IMR-90 (cell line): ENCODE data around the gene CLDN19. TPM values are rescaled to one million over a fixed set of nuclear protein-coding genes. Genes with fewer than 3 reads are reported as not detected.

Experiments used
- ATAC-seq: fragments of 200-7000 bp; cut with Tn5 transposase; 2 replicates; pipeline ENCODE4 v1.9.1; 2020; ENCODE audit warnings: low read depth, mild to moderate bottlenecking, moderate library complexity
- BruUV-seq: library from RNA; stranded (reverse); fragments of 400-500 nt; replicated peaks from 2 replicates; lab custom pipeline; 2021; lab: Mats Ljungman, UMichigan
- CTCF ChIA-PET: fragments of 300-600 bp; formaldehyde crosslinking; extraction: SDS; loops from one replicate; lab custom pipeline; 2021; ENCODE audit warnings: antibody characterized with exemption; lab: Yijun Ruan, JAX
- POLR2A ChIA-PET: fragments of 300-600 bp; sonication (Branson Sonifier 250); formaldehyde crosslinking; loops from one replicate; lab custom pipeline; 2022; ENCODE audit warnings: antibody characterized with exemption; ENCODE audit not compliant: unreplicated experiment; lab: Charles Lee
- DNase-seq: peaks from one replicate; pipeline ENCODE4 v3.0.0; 2013
- H2AFZ ChIP-seq: replicated peaks from 2 replicates; pipeline ENCODE3; 2013; ENCODE audit warnings: low read length, mild to moderate bottlenecking; ENCODE audit not compliant: poor library complexity
- H2AK5ac ChIP-seq: 2 replicates; pipeline ENCODE4 v1.6.1; 2013; ENCODE audit warnings: low read depth, low read length, inconsistent platforms
- H2AK9ac ChIP-seq: replicated peaks from 2 replicates; pipeline ENCODE3; 2013; ENCODE audit warnings: mild to moderate bottlenecking, low read depth, low read length, moderate library complexity; ENCODE audit not compliant: poor library complexity
- H2BK120ac ChIP-seq: 2 replicates; pipeline ENCODE4 v1.6.1; 2013; ENCODE audit warnings: low read depth, low read length, inconsistent platforms
- H2BK15ac ChIP-seq: 3 replicates; pipeline ENCODE4 v1.6.1; 2013; ENCODE audit warnings: low read depth, low read length, inconsistent platforms
- H2BK20ac ChIP-seq: 2 replicates; pipeline ENCODE4 v1.6.1; 2013; ENCODE audit warnings: low read depth, mild to moderate bottlenecking, inconsistent platforms, low read length, moderate library complexity
- H2BK5ac ChIP-seq: 2 replicates; pipeline ENCODE4 v1.6.1; 2013; ENCODE audit warnings: mild to moderate bottlenecking, low read depth, low read length, inconsistent platforms; ENCODE audit not compliant: poor library complexity, severe bottlenecking
- H3K14ac ChIP-seq: replicated peaks from 2 replicates; pipeline ENCODE4 v1.6.1; 2013; ENCODE audit warnings: low read depth, low read length, inconsistent platforms
- H3K18ac ChIP-seq: 2 replicates; pipeline ENCODE4 v1.6.1; 2013; ENCODE audit warnings: low read depth, low read length, control low read depth
- H3K23ac ChIP-seq: 2 replicates; pipeline ENCODE4 v1.6.1; 2013; ENCODE audit warnings: low read depth, low read length, inconsistent platforms
- H3K27ac ChIP-seq: 2 replicates; pipeline ENCODE4 v1.5.1; 2013; ENCODE audit warnings: mild to moderate bottlenecking, control low read depth, low read length; ENCODE audit not compliant: insufficient read depth
- H3K27me3 ChIP-seq: 2 replicates; pipeline ENCODE4 v1.6.1; 2013; ENCODE audit warnings: low read length; ENCODE audit not compliant: control insufficient read depth, insufficient read depth
- H3K36me3 ChIP-seq: 2 replicates; pipeline ENCODE4 v1.6.1; 2013; ENCODE audit warnings: low read length, mixed read lengths; ENCODE audit not compliant: control insufficient read depth, insufficient read depth
- H3K4ac ChIP-seq: 2 replicates; pipeline ENCODE4 v1.6.1; 2013; ENCODE audit warnings: low read depth, low read length, inconsistent platforms
- H3K4me1 ChIP-seq: 2 replicates; pipeline ENCODE4 v1.6.1; 2013; ENCODE audit warnings: low read length, mixed read lengths; ENCODE audit not compliant: control insufficient read depth, insufficient read depth
- H3K4me2 ChIP-seq: 2 replicates; pipeline ENCODE4 v1.6.1; 2013; ENCODE audit warnings: low read depth, mild to moderate bottlenecking, control low read depth, low read length, moderate library complexity
- H3K4me3 ChIP-seq: 2 replicates; pipeline ENCODE4 v1.5.1; 2013; ENCODE audit warnings: low read depth, mild to moderate bottlenecking, control low read depth, low read length, moderate library complexity; ENCODE audit not compliant: insufficient read depth
- H3K56ac ChIP-seq: 2 replicates; pipeline ENCODE4 v1.6.1; 2013; ENCODE audit warnings: low read length, inconsistent platforms; ENCODE audit not compliant: insufficient read depth; ENCODE audit errors: extremely low read depth
- H3K79me1 ChIP-seq, 2 experiments: 2 replicates each; pipeline ENCODE4 v1.6.1; 2013; ENCODE audit warnings: low read length in 2 of 2, inconsistent platforms in 1 of 2, low read depth in 1 of 2
- H3K9ac ChIP-seq: 2 replicates; pipeline ENCODE4 v1.6.1; 2013; ENCODE audit warnings: low read depth, low read length, control low read depth
- H3K9me1 ChIP-seq: 2 replicates; pipeline ENCODE4 v1.6.1; 2013; ENCODE audit warnings: low read length, inconsistent platforms; ENCODE audit not compliant: insufficient read depth
- H3K9me3 ChIP-seq: 2 replicates; pipeline ENCODE4 v1.6.1; 2013; ENCODE audit warnings: low read length; ENCODE audit not compliant: control insufficient read depth, insufficient read depth
- H4K20me1 ChIP-seq: 2 replicates; pipeline ENCODE4 v1.6.1; 2013; ENCODE audit warnings: low read length, inconsistent platforms; ENCODE audit not compliant: insufficient read depth
- H4K5ac ChIP-seq: 2 replicates; pipeline ENCODE4 v1.6.1; 2013; ENCODE audit warnings: mild to moderate bottlenecking, low read depth, low read length, control low read depth
- H4K8ac ChIP-seq, 2 experiments: 2 replicates each; pipeline ENCODE4 v1.6.1; 2013; ENCODE audit warnings: low read depth in 2 of 2, low read length in 2 of 2, control low read depth in 1 of 2, inconsistent platforms in 1 of 2
- H4K91ac ChIP-seq: 2 replicates; pipeline ENCODE4 v1.6.1; 2013; ENCODE audit warnings: low read depth, low read length, inconsistent platforms; ENCODE audit not compliant: insufficient read depth
- BHLHE40 ChIP-seq: fragments of 150-350 bp; IDR thresholded peaks from 2 replicates; pipeline ENCODE4 v1.6.1; 2016; ENCODE audit warnings: mild to moderate bottlenecking, low read depth, low read length
- CEBPB ChIP-seq: IDR thresholded peaks from 2 replicates; pipeline ENCODE4 v1.6.1; 2012; ENCODE audit warnings: low read depth, low read length, improper control_type of control experiment
- CHD1 ChIP-seq: IDR thresholded peaks from 2 replicates; pipeline ENCODE4 v1.6.1; 2012; ENCODE audit warnings: low read depth, low read length, improper control_type of control experiment
- FOS ChIP-seq: fragments of 150-350 bp; IDR thresholded peaks from 2 replicates; pipeline ENCODE4 v1.6.1; 2016; ENCODE audit warnings: low read depth, low read length
- MAFK ChIP-seq: IDR thresholded peaks from 2 replicates; pipeline ENCODE4 v1.6.1; 2012; ENCODE audit warnings: low read depth, low read length, improper control_type of control experiment
- MAZ ChIP-seq: IDR thresholded peaks from 2 replicates; pipeline ENCODE4 v1.6.1; 2012; ENCODE audit warnings: low read depth, mild to moderate bottlenecking, low read length, improper control_type of control experiment, moderate library complexity, borderline replicate concordance
- MXI1 ChIP-seq: IDR thresholded peaks from 2 replicates; pipeline ENCODE4 v1.6.1; 2012; ENCODE audit warnings: low read depth, mild to moderate bottlenecking, low read length, moderate library complexity, borderline replicate concordance
- NFE2L2 ChIP-seq: fragments of 150-350 bp; IDR thresholded peaks from 2 replicates; pipeline ENCODE4 v1.6.1; 2016; ENCODE audit warnings: low read depth, mild to moderate bottlenecking, low read length
- POLR2A ChIP-seq: IDR thresholded peaks from 2 replicates; pipeline ENCODE4 v1.6.1; 2012; ENCODE audit warnings: mild to moderate bottlenecking, low read depth, low read length
- RAD21 ChIP-seq: IDR thresholded peaks from 2 replicates; pipeline ENCODE4 v1.6.1; 2012; ENCODE audit warnings: low read length, improper control_type of control experiment
- RCOR1 ChIP-seq: IDR thresholded peaks from 2 replicates; pipeline ENCODE4 v1.6.1; 2012; ENCODE audit warnings: mild to moderate bottlenecking, low read length, improper control_type of control experiment; ENCODE audit not compliant: insufficient replicate concordance
- RFX5 ChIP-seq: IDR thresholded peaks from 2 replicates; pipeline ENCODE4 v1.8.0; 2012; ENCODE audit warnings: low read depth, mild to moderate bottlenecking, low read length, moderate library complexity
- SMC3 ChIP-seq: fragments of 150-350 bp; IDR thresholded peaks from 2 replicates; pipeline ENCODE4 v1.6.1; 2016; ENCODE audit warnings: low read depth, mild to moderate bottlenecking, antibody characterized with exemption, low read length, moderate library complexity
- USF2 ChIP-seq: fragments of 150-350 bp; IDR thresholded peaks from 2 replicates; pipeline ENCODE4 v1.6.1; 2017; ENCODE audit warnings: mild to moderate bottlenecking, antibody characterized with exemption, low read length, low read depth
- WGBS, 2 experiments: methylation state at CpG; one replicate each; pipeline versions ENCODE4 v1.1.5 to v1.1.7; 2013; ENCODE audit warnings: missing lambda C conversion rate in 2 of 2; ENCODE audit not compliant: insufficient read length in 1 of 2; ENCODE audit errors: extremely low coverage in 2 of 2; 5-methylcytosine and 5-hydroxymethylcytosine counted together
- dilution Hi-C: fragments of 300-500 bp; cut with HindIII; formaldehyde crosslinking; loops from one replicate; pipeline ENCODE4 v1.14.3; 2018; ENCODE audit warnings: low sequenced_read_pairs; ENCODE audit not compliant: unreplicated experiment
- in situ Hi-C: fragments of 300-500 bp; cut with MboI; formaldehyde crosslinking; loops from 3 replicates; pipeline ENCODE4 v1.14.3; 2019; ENCODE audit warnings: low sequenced_read_pairs, inconsistent platforms, mixed read lengths
- intact Hi-C: fragments of 100-400 bp; cut with micrococcal nuclease; formaldehyde crosslinking; loops from 2 replicates; pipeline ENCODE4 v1.10.0; 2022
- polyA plus RNA-seq, 3 experiments: library from polyadenylated mRNA; depleted of rRNA; stranded (reverse); fragments of >200 nt; gene quantifications; 2 replicates each; pipeline ENCODE4 v1.2.3, GENCODE V29; 2012; ENCODE audit warnings: low replicate concordance in 1 of 3
- total RNA-seq: library from RNA; depleted of rRNA; stranded (reverse); fragments of >200 nt; gene quantifications from 2 replicates; pipeline ENCODE4 v1.2.3, GENCODE V29; 2012
- TF ChIP-seq, protein P1 (sequence below): fragments of 150-350 bp; IDR thresholded peaks from 2 replicates; pipeline ENCODE4 v1.6.1; 2016; ENCODE audit warnings: low read depth, mild to moderate bottlenecking, low read length, moderate library complexity, borderline replicate concordance

Gene CLDN19
- total and polyA plus RNA-seq, 2 of the 4 experiments (the other 2 are of a cell fraction), result not detected

- H3K23ac ChIP-seq, result no peak overlapping the region
- no peak overlapping the region for H4K8ac ChIP-seq
- H4K5ac ChIP-seq, result no peak overlapping the region
- no TSS peak for BruUV-seq
- no peaks in the 10 kb centered on the region for H4K20me1 ChIP-seq
- in situ Hi-C loops (no loop called here), dilution Hi-C loops (no loop called here), intact Hi-C loops (no loop called here)
- no peak overlapping the region for H4K91ac ChIP-seq
- no peak overlapping the region for H2AK9ac ChIP-seq
- no peak overlapping the region for H3K18ac ChIP-seq
- peak; percentile 10 for DNase-seq
- no peak overlapping the region for H3K9ac ChIP-seq
- no peak overlapping the region for H2AFZ ChIP-seq
- H2BK15ac ChIP-seq, result no peak overlapping the region
- no peak overlapping the region for H2BK120ac ChIP-seq
- H3K56ac ChIP-seq, result no peak overlapping the region
- no peaks in the 10 kb centered on the region for H3K9me1 ChIP-seq
- TF ChIP-seq BHLHE40 (no peak), SMC3 (no peak), RFX5 (no peak), POLR2A (no peak), CEBPB (no peak), MAFK (no peak), NFE2L2 (no peak), RCOR1 (no peak), MAZ (no peak), USF2 (no peak), RAD21 (no peak), MXI1 (no peak), CHD1 (no peak), FOS (no peak)
- TF ChIP-seq, protein P1, sequence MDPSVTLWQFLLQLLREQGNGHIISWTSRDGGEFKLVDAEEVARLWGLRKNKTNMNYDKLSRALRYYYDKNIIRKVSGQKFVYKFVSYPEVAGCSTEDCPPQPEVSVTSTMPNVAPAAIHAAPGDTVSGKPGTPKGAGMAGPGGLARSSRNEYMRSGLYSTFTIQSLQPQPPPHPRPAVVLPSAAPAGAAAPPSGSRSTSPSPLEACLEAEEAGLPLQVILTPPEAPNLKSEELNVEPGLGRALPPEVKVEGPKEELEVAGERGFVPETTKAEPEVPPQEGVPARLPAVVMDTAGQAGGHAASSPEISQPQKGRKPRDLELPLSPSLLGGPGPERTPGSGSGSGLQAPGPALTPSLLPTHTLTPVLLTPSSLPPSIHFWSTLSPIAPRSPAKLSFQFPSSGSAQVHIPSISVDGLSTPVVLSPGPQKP, result no peak
- H3K4ac ChIP-seq, result no peak overlapping the region
- H3K14ac ChIP-seq, result no peak overlapping the region
- no peaks in the 10 kb centered on the region for H3K9me3 ChIP-seq
- H2BK5ac ChIP-seq, result no peak overlapping the region
- ATAC-seq, result no peak
- no peaks in the 10 kb centered on the region for H3K4me1 ChIP-seq
- H2BK20ac ChIP-seq, result no peak overlapping the region
- no peaks in the 10 kb centered on the region; the same call in 1 of the 2 replicates for H3K27me3 ChIP-seq
- ChIA-PET POLR2A (no interaction called here), CTCF (no interaction called here)
- H3K36me3 ChIP-seq, result no peaks in the 10 kb centered on the region
- H3K27ac ChIP-seq, result no peak overlapping the region
- H3K4me2 ChIP-seq, result no peak overlapping the region
- no peak overlapping the region for H2AK5ac ChIP-seq
- WGBS, 2 experiments, result 86% methylated on average over 6 of the region's 10 CpGs; no CpG with 5 or more reads in 1 of the 2 experiments
- no peak overlapping the region for H3K4me3 ChIP-seq
- H3K79me1 ChIP-seq, result no peaks in the 10 kb centered on the region
Observed at GRCh38 chr1:42732126-42732680, 7.8 kb downstream of the CLDN19 start.
